Body of pancreas (tissue), 4 donors: ENCODE measurements around the gene GRIN1. TPM values are rescaled to one million over a fixed set of nuclear protein-coding genes. Genes with fewer than 3 reads are reported as not detected.

ENCODE experiments used
- ATAC-seq: fragments of 150-250 bp; one replicate; pipeline ENCODE4 v1.9.1; 2016
- DNase-seq, 4 donors: peaks; one replicate each; pipeline ENCODE4 v3.0.0-alpha.2; 2019
- H3K27ac ChIP-seq, 4 donors: fragments of 200-600 bp; sonication (generic); 1 replicate in 3 of 4; 2 replicates in 1 of 4; pipeline versions ENCODE4 v1.5.1 to v1.6.1; 2016 to 2019; ENCODE audit warnings: mild to moderate bottlenecking in 1 of 4, mixed read lengths in 1 of 4, moderate library complexity in 1 of 4
- H3K27me3 ChIP-seq, 2 donors: fragments of 200-600 bp; sonication (generic); one replicate each; pipeline ENCODE4 v1.6.0; 2016; ENCODE audit warnings: mild to moderate bottlenecking in 1 of 2
- H3K36me3 ChIP-seq, 2 donors: fragments of 200-600 bp; sonication (generic); replicated peaks in 1 of 2; 2 replicates each; pipeline ENCODE4 v1.5.1; 2016; ENCODE audit warnings: low read depth in 2 of 2; ENCODE audit not compliant: insufficient read depth in 1 of 2
- H3K4me1 ChIP-seq: fragments of 200-600 bp; sonication (generic); one replicate; pipeline ENCODE4 v1.6.0; 2016
- H3K4me3 ChIP-seq, 2 donors: fragments of 200-600 bp; sonication (generic); 1 replicate in 1 of 2; 2 replicates in 1 of 2; pipeline ENCODE4 v1.5.1; 2016 to 2019
- H3K9me3 ChIP-seq, 3 donors: fragments of 200-600 bp; sonication (generic); 1 replicate in 2 of 3; 2 replicates in 1 of 3; pipeline ENCODE4 v1.5.1; 2016
- CTCF ChIP-seq, 7 experiments: fragments of 450-650 bp in 4 of 7; fragments of 200-600 bp in 3 of 7; sonication (generic) in 3 of 7; IDR thresholded peaks; one replicate each; pipeline ENCODE4 v1.5.1; 2016 to 2019; ENCODE audit warnings: antibody characterized with exemption in 7 of 7
- POLR2A ChIP-seq, 3 donors: fragments of 450-650 bp; IDR thresholded peaks; one replicate each; pipeline ENCODE4 v1.6.1; 2016; ENCODE audit warnings: antibody characterized with exemption in 3 of 3, mild to moderate bottlenecking in 2 of 3
- WGBS, 2 donors: methylation state at CpG; one replicate each; pipeline ENCODE4 v1.1.5; 2017; 5-methylcytosine and 5-hydroxymethylcytosine counted together
- intact Hi-C: fragments of 100-400 bp; cut with DNase I; formaldehyde crosslinking; loops from one replicate; pipeline ENCODE4 v1.15.1; 2023
- total RNA-seq, 2 donors: library from RNA; depleted of rRNA; stranded (reverse); fragments of >200 nt; gene quantifications; one replicate each; pipeline ENCODE4 v1.1.0, GENCODE V29; 2016

The GRIN1 gene
- total RNA-seq, 2 donors from 2014 or later, result not detected

GRCh38 chr9:137148242-137148641, 9.3 kb downstream of the GRIN1 start:
- no peak for DNase-seq
- intact Hi-C loops, result no loop called here
- H3K36me3 ChIP-seq, result no peaks in the 10 kb centered on the region
- no peaks in the 10 kb centered on the region for H3K4me1 ChIP-seq
- H3K4me3 ChIP-seq, result no peak overlapping the region
- no peak overlapping the region for H3K27ac ChIP-seq
- no peak for ATAC-seq
- WGBS, 2 donors, result 78 to 84% methylated on average over 19 to 27 of the region's 27 CpGs
- H3K27me3 ChIP-seq, result peaks cover 0 to 5% of the 10 kb centered on the region in 2 donors
- TF ChIP-seq CTCF (IDR thresholded peaks at IDR 0.05) (no peak), POLR2A (IDR thresholded peaks at IDR 0.05) (no peak)
- no peaks in the 10 kb centered on the region for H3K9me3 ChIP-seq

- DNase-seq, result no peak
Measured at GRCh38 chr9:137148661-137149060, 9.7 kb downstream of the GRIN1 start.

GRCh38 chr9:137149363-137149762, 10.4 kb downstream of the GRIN1 start:
- Histone ChIP-seq H3K4me3 (no peak overlapping the region), H3K27me3 (peaks cover 0 to 5% of the 10 kb centered on the region in 2 donors), H3K27ac (no peak overlapping the region), H3K36me3 (no peaks in the 10 kb centered on the region), H3K9me3 (no peaks in the 10 kb centered on the region), H3K4me1 (no peaks in the 10 kb centered on the region)
- 64% methylated on average over 5 of the region's 5 CpGs for WGBS, 2 donors
- intact Hi-C loops, result no loop called here
- ATAC-seq (no peak), DNase-seq (no peak)
- TF ChIP-seq POLR2A (IDR thresholded peaks at IDR 0.05) (no peak), CTCF (IDR thresholded peaks at IDR 0.05) (no peak)

More at GRCh38 chr9:137148661-137149060, 9.7 kb downstream of the GRIN1 start:
- 79 to 87% methylated on average over 19 of the region's 19 CpGs for WGBS, 2 donors
- Histone ChIP-seq H3K4me3 (no peak overlapping the region), H3K27me3 (peaks cover 0 to 5% of the 10 kb centered on the region in 2 donors), H3K4me1 (no peaks in the 10 kb centered on the region), H3K9me3 (no peaks in the 10 kb centered on the region), H3K36me3 (no peaks in the 10 kb centered on the region), H3K27ac (no peak overlapping the region)
- intact Hi-C loops, result no loop called here
- no peak for ATAC-seq
- TF ChIP-seq CTCF (IDR thresholded peaks at IDR 0.05), result no peak
- TF ChIP-seq POLR2A (IDR thresholded peaks at IDR 0.05), result no peak

- intact Hi-C loops, result no loop called here
- Histone ChIP-seq H3K4me3 (no peak overlapping the region), H3K27ac (no peak overlapping the region), H3K9me3 (no peaks in the 10 kb centered on the region), H3K4me1 (no peaks in the 10 kb centered on the region), H3K36me3 (no peaks in the 10 kb centered on the region), H3K27me3 (peaks cover 0 to 5% of the 10 kb centered on the region in 2 donors)
- ATAC-seq, result peak; percentile 16
- no peak for DNase-seq
- WGBS, 2 donors, result 44 to 53% methylated on average over 15 to 20 of the region's 20 CpGs
- TF ChIP-seq CTCF (IDR thresholded peaks at IDR 0.05) (no peak), POLR2A (IDR thresholded peaks at IDR 0.05) (no peak)
Measured at GRCh38 chr9:137149942-137150616, 11.1 kb downstream of the GRIN1 start.
